ENCODE measurements around the gene KRT84. TPM values are rescaled to one million over a fixed set of nuclear protein-coding genes. Genes with fewer than 3 reads are reported as not detected.

Gene KRT84
- total and polyA plus RNA-seq, 2 donors: 0.94 to 2.5 TPM

GRCh38 chr12:52336641-52337040 is 48.8 kb downstream of the KRT84 start:
- Histone ChIP-seq H3K27me3 (ENCODE audit: control insufficient read depth in 2 of 2, insufficient read depth in 1 of 2, low read length in 1 of 2) (no peaks in the 10 kb centered on the region), H3K9me3 (ENCODE audit: control insufficient read depth in 2 of 2, insufficient read depth in 1 of 2, low read length in 1 of 2) (peaks cover 0 to 5% of the 10 kb centered on the region in 2 donors), H3K36me3 (ENCODE audit: control insufficient read depth in 2 of 2, insufficient read depth in 2 of 2, low read length in 1 of 2) (no peaks in the 10 kb centered on the region), H3K4me3 (ENCODE audit: low read length in 2 of 2) (no peak overlapping the region), H3K27ac (ENCODE audit: low read depth in 1 of 2, low read length in 1 of 2) (no peak overlapping the region), H3K4me1 (ENCODE audit: control insufficient read depth in 2 of 2, insufficient read depth in 2 of 2, low read length in 2 of 2) (no peaks in the 10 kb centered on the region)
- 85% methylated on average over 2 of the region's 2 CpGs for WGBS
- no peak for DNase-seq (ENCODE audit: low read depth in 6 of 9, low spot score in 9 of 9)

- no peak overlapping the region for H3K27ac ChIP-seq (ENCODE audit: low read depth in 1 of 2, low read length in 1 of 2)
- H3K4me1 ChIP-seq (ENCODE audit: control insufficient read depth in 2 of 2, insufficient read depth in 2 of 2, low read length in 2 of 2): no peaks in the 10 kb centered on the region
- peaks cover 0 to 3% of the 10 kb centered on the region in 2 donors for H3K27me3 ChIP-seq (ENCODE audit: control insufficient read depth in 2 of 2, insufficient read depth in 1 of 2, low read length in 1 of 2)
- no peak for DNase-seq (ENCODE audit: low read depth in 6 of 9, low spot score in 9 of 9)
- H3K4me3 ChIP-seq (ENCODE audit: low read length in 2 of 2): no peak overlapping the region
- peaks cover 0 to 5% of the 10 kb centered on the region in 2 donors for H3K9me3 ChIP-seq (ENCODE audit: control insufficient read depth in 2 of 2, insufficient read depth in 1 of 2, low read length in 1 of 2)
- no peaks in the 10 kb centered on the region for H3K36me3 ChIP-seq (ENCODE audit: control insufficient read depth in 2 of 2, insufficient read depth in 2 of 2, low read length in 1 of 2)
- WGBS: 90% methylated on average over 4 of the region's 4 CpGs
Observed at GRCh38 chr12:52335598-52336262, 49.7 kb downstream of the KRT84 start.

GRCh38 chr12:52334185-52334584 is 51.3 kb downstream of the KRT84 start:
- no peak for DNase-seq (ENCODE audit: low read depth in 6 of 9, low spot score in 9 of 9)
- Histone ChIP-seq H3K9me3 (ENCODE audit: control insufficient read depth in 2 of 2, insufficient read depth in 1 of 2, low read length in 1 of 2) (peaks cover 0 to 5% of the 10 kb centered on the region in 2 donors), H3K36me3 (ENCODE audit: control insufficient read depth in 2 of 2, insufficient read depth in 2 of 2, low read length in 1 of 2) (no peaks in the 10 kb centered on the region), H3K4me1 (ENCODE audit: control insufficient read depth in 2 of 2, insufficient read depth in 2 of 2, low read length in 2 of 2) (no peaks in the 10 kb centered on the region), H3K27me3 (ENCODE audit: control insufficient read depth in 2 of 2, insufficient read depth in 1 of 2, low read length in 1 of 2) (peaks cover 0 to 5% of the 10 kb centered on the region in 2 donors), H3K4me3 (ENCODE audit: low read length in 2 of 2) (no peak overlapping the region), H3K27ac (ENCODE audit: low read depth in 1 of 2, low read length in 1 of 2) (no peak overlapping the region)
- WGBS: 94% methylated on average over 3 of the region's 3 CpGs

GRCh38 chr12:52333321-52333720 is 52.1 kb downstream of the KRT84 start:
- Histone ChIP-seq H3K4me3 (ENCODE audit: low read length in 2 of 2) (no peak overlapping the region), H3K27ac (ENCODE audit: low read depth in 1 of 2, low read length in 1 of 2) (no peak overlapping the region), H3K27me3 (ENCODE audit: control insufficient read depth in 2 of 2, insufficient read depth in 1 of 2, low read length in 1 of 2) (peaks cover 0 to 5% of the 10 kb centered on the region in 2 donors), H3K36me3 (ENCODE audit: control insufficient read depth in 2 of 2, insufficient read depth in 2 of 2, low read length in 1 of 2) (no peaks in the 10 kb centered on the region), H3K9me3 (ENCODE audit: control insufficient read depth in 2 of 2, insufficient read depth in 1 of 2, low read length in 1 of 2) (peaks cover 0 to 5% of the 10 kb centered on the region in 2 donors), H3K4me1 (ENCODE audit: control insufficient read depth in 2 of 2, insufficient read depth in 2 of 2, low read length in 2 of 2) (no peaks in the 10 kb centered on the region)
- WGBS: 74% methylated on average over 3 of the region's 3 CpGs
- no peak for DNase-seq (ENCODE audit: low read depth in 6 of 9, low spot score in 9 of 9)

- Histone ChIP-seq H3K4me1 (ENCODE audit: control insufficient read depth in 2 of 2, insufficient read depth in 2 of 2, low read length in 2 of 2) (peaks cover 0 to 4% of the 10 kb centered on the region in 2 donors), H3K36me3 (ENCODE audit: control insufficient read depth in 2 of 2, insufficient read depth in 2 of 2, low read length in 1 of 2) (no peaks in the 10 kb centered on the region), H3K9me3 (ENCODE audit: control insufficient read depth in 2 of 2, insufficient read depth in 1 of 2, low read length in 1 of 2) (peaks cover 0 to 7% of the 10 kb centered on the region in 2 donors), H3K27ac (ENCODE audit: low read depth in 1 of 2, low read length in 1 of 2) (no peak overlapping the region), H3K27me3 (ENCODE audit: control insufficient read depth in 2 of 2, insufficient read depth in 1 of 2, low read length in 1 of 2) (peaks cover 0 to 5% of the 10 kb centered on the region in 2 donors), H3K4me3 (ENCODE audit: low read length in 2 of 2) (no peak overlapping the region)
- 100% methylated on average over 1 of the region's 1 CpG for WGBS
- no peak for DNase-seq (ENCODE audit: low read depth in 6 of 9, low spot score in 9 of 9)
Observed at GRCh38 chr12:52332381-52332780, 53.1 kb downstream of the KRT84 start.

- Histone ChIP-seq H3K4me3 (ENCODE audit: low read length in 2 of 2) (no peak overlapping the region), H3K36me3 (ENCODE audit: control insufficient read depth in 2 of 2, insufficient read depth in 2 of 2, low read length in 1 of 2) (no peaks in the 10 kb centered on the region), H3K9me3 (ENCODE audit: control insufficient read depth in 2 of 2, insufficient read depth in 1 of 2, low read length in 1 of 2) (peaks cover 0 to 8% of the 10 kb centered on the region in 2 donors), H3K27me3 (ENCODE audit: control insufficient read depth in 2 of 2, insufficient read depth in 1 of 2, low read length in 1 of 2) (peaks cover 0 to 5% of the 10 kb centered on the region in 2 donors), H3K4me1 (ENCODE audit: control insufficient read depth in 2 of 2, insufficient read depth in 2 of 2, low read length in 2 of 2) (peaks cover 0 to 4% of the 10 kb centered on the region in 2 donors), H3K27ac (ENCODE audit: low read depth in 1 of 2, low read length in 1 of 2) (no peak overlapping the region)
- DNase-seq (ENCODE audit: low read depth in 6 of 9, low spot score in 9 of 9): no peak
- WGBS: 95% methylated on average over 3 of the region's 3 CpGs
Observed at GRCh38 chr12:52331833-52332232, 53.6 kb downstream of the KRT84 start.

GRCh38 chr12:52331039-52331438 is 54.4 kb downstream of the KRT84 start:
- peaks cover 0 to 4% of the 10 kb centered on the region in 2 donors for H3K4me1 ChIP-seq (ENCODE audit: control insufficient read depth in 2 of 2, insufficient read depth in 2 of 2, low read length in 2 of 2)
- no peak overlapping the region for H3K27ac ChIP-seq (ENCODE audit: low read depth in 1 of 2, low read length in 1 of 2)
- peaks cover 0 to 5% of the 10 kb centered on the region in 2 donors for H3K27me3 ChIP-seq (ENCODE audit: control insufficient read depth in 2 of 2, insufficient read depth in 1 of 2, low read length in 1 of 2)
- WGBS: 45% methylated on average over 1 of the region's 1 CpG
- no peak for DNase-seq (ENCODE audit: low read depth in 6 of 9, low spot score in 9 of 9)
- H3K4me3 ChIP-seq (ENCODE audit: low read length in 2 of 2): no peak overlapping the region
- H3K9me3 ChIP-seq (ENCODE audit: control insufficient read depth in 2 of 2, insufficient read depth in 1 of 2, low read length in 1 of 2): peaks cover 0 to 8% of the 10 kb centered on the region in 2 donors
- no peaks in the 10 kb centered on the region for H3K36me3 ChIP-seq (ENCODE audit: control insufficient read depth in 2 of 2, insufficient read depth in 2 of 2, low read length in 1 of 2)

- DNase-seq (ENCODE audit: low read depth in 6 of 9, low spot score in 9 of 9): no peak
- Histone ChIP-seq H3K36me3 (ENCODE audit: control insufficient read depth in 2 of 2, insufficient read depth in 2 of 2, low read length in 1 of 2) (no peaks in the 10 kb centered on the region), H3K27me3 (ENCODE audit: control insufficient read depth in 2 of 2, insufficient read depth in 1 of 2, low read length in 1 of 2) (peaks cover 0 to 6% of the 10 kb centered on the region in 2 donors), H3K4me3 (ENCODE audit: low read length in 2 of 2) (no peak overlapping the region), H3K9me3 (ENCODE audit: control insufficient read depth in 2 of 2, insufficient read depth in 1 of 2, low read length in 1 of 2) (peaks cover 0 to 3% of the 10 kb centered on the region in 2 donors), H3K27ac (ENCODE audit: low read depth in 1 of 2, low read length in 1 of 2) (no peak overlapping the region), H3K4me1 (ENCODE audit: control insufficient read depth in 2 of 2, insufficient read depth in 2 of 2, low read length in 2 of 2) (peaks cover 0 to 4% of the 10 kb centered on the region in 2 donors)
- WGBS: 71% methylated on average over 10 of the region's 10 CpGs
Observed at GRCh38 chr12:52327830-52328500, 57.5 kb downstream of the KRT84 start.

All from thymus (tissue), 11 donors.